Measurements from ENCODE around the gene IVD. TPM values are rescaled to one million over a fixed set of nuclear protein-coding genes. Genes with fewer than 3 reads are reported as not detected.

Gene IVD
- total RNA-seq, 3 donors from 2014 or later = 65.8 to 88.3 (median 74.8) TPM

DNA sequence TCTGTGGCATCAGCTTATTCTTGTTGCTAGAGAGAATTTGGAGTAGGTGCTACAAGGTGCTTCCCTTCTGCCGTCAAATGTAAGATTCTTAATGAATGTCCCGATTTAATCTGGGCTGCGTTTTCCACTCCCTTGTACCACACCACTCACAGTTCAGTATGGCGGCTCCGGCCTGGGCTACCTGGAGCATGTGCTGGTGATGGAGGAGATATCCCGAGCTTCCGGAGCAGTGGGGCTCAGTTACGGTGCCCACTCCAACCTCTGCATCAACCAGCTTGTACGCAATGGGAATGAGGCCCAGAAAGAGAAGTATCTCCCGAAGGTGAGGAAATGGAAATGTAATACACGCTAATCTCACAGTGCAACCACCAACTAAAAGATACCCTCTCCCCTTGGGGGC, 4.9 kb downstream of the IVD start:
- peaks cover 22% of the 10 kb centered on the region for H3K4me1 ChIP-seq (ENCODE audit: low read depth)
- H3K36me3 ChIP-seq (ENCODE audit: low read depth) = peaks cover 4% of the 10 kb centered on the region
- H3K4me3 ChIP-seq = no peak overlapping the region
- DNase-seq (no peak), ATAC-seq (no peak)
- no peaks in the 10 kb centered on the region for H3K9me3 ChIP-seq
- TF ChIP-seq CTCF (IDR thresholded peaks at IDR 0.05) = no peak
- intact Hi-C loops (cut with DNase I, micrococcal nuclease) = no loop called here

GRCh38 chr15:40412095-40412759, 6.6 kb downstream of the IVD start:
- DNase-seq (peak in 2 of 3 donors; percentile 80 to 83), ATAC-seq (peak; percentile 96)
- H3K4me3 ChIP-seq = no peak overlapping the region
- TF ChIP-seq CTCF (IDR thresholded peaks at IDR 0.05) = no peak
- peaks cover 11% of the 10 kb centered on the region for H3K4me1 ChIP-seq (ENCODE audit: low read depth)
- no peaks in the 10 kb centered on the region for H3K9me3 ChIP-seq
- intact Hi-C loops (cut with DNase I, micrococcal nuclease) = no loop called here
- peaks cover 4% of the 10 kb centered on the region for H3K36me3 ChIP-seq (ENCODE audit: low read depth)

DNA sequence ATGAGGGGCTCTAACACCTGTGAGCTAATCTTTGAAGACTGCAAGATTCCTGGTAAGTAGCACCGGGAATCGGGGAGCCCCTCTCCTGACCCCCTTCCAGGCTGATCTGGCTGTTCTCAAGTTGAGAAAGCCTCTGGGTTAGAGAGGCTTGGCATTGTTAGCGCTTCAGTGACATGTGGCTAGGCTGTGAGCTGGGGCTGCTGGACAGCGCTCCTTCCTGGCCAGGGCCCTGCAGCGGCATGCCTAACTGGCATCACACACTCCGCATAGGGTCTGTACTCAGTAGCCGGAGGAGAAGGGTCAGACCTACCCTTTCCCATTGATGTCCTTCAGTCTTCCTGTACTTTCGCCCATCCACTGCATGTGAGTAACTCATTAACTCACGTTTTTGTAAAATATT, 7.4 kb downstream of the IVD start:
- peaks cover 4% of the 10 kb centered on the region for H3K36me3 ChIP-seq (ENCODE audit: low read depth)
- no peaks in the 10 kb centered on the region for H3K9me3 ChIP-seq
- no peak for ATAC-seq
- TF ChIP-seq CTCF (IDR thresholded peaks at IDR 0.05) = no peak
- no peak overlapping the region for H3K4me3 ChIP-seq
- no peak for DNase-seq
- intact Hi-C loops (cut with DNase I, micrococcal nuclease) = no loop called here
- peaks cover 9% of the 10 kb centered on the region for H3K4me1 ChIP-seq (ENCODE audit: low read depth)

DNA sequence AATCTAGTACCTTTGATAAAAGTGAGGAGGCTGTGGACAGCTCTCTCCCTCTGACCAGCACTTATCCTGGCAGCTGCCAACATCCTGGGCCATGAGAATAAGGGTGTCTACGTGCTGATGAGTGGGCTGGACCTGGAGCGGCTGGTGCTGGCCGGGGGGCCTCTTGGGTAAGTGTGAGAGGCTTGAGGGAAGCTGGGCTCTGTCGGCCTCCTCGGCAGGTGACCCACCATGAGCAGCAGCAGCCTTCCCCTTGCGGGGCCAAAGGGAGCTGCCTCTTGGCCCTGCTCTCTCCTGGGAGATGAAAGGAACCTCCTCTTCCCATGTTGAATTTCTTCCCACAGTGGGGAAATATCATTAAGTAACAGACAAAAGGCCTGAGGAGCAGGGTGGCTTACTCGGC, 9.2 kb downstream of the IVD start:
- Histone ChIP-seq H3K4me1 (ENCODE audit: low read depth) (peaks cover 9% of the 10 kb centered on the region), H3K9me3 (no peaks in the 10 kb centered on the region), H3K4me3 (no peak overlapping the region), H3K36me3 (ENCODE audit: low read depth) (peaks cover 4% of the 10 kb centered on the region)
- intact Hi-C loops (cut with DNase I, micrococcal nuclease) = no loop called here
- ATAC-seq (no peak), DNase-seq (no peak)
- no peak for TF ChIP-seq CTCF (IDR thresholded peaks at IDR 0.05)

DNA sequence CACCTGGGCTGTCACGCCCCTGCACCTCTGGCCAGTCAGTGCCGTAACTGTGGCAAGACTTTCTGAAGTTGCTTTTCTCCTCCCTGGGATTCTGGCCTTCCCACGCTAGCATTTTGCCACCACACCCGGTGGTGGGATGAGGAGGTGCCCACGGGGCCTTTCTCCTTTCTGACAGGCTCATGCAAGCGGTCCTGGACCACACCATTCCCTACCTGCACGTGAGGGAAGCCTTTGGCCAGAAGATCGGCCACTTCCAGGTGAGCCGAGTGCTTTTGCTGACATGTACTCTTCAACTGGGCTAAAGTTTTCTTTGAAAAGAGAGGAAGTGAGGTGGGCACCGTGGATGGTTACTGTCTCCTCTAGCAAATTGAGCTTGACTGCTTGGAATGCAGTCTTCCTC, 9.6 kb downstream of the IVD start:
- TF ChIP-seq CTCF (IDR thresholded peaks at IDR 0.05) = no peak
- H3K4me3 ChIP-seq = no peak overlapping the region
- intact Hi-C loops (cut with DNase I, micrococcal nuclease) = no loop called here
- ATAC-seq (no peak), DNase-seq (no peak)
- no peaks in the 10 kb centered on the region for H3K9me3 ChIP-seq
- peaks cover 12% of the 10 kb centered on the region for H3K4me1 ChIP-seq (ENCODE audit: low read depth)
- peaks cover 4% of the 10 kb centered on the region for H3K36me3 ChIP-seq (ENCODE audit: low read depth)

- H3K36me3 ChIP-seq (ENCODE audit: low read depth) = peaks cover 4% of the 10 kb centered on the region
Measured at GRCh38 chr15:40416056-40416455, 10.5 kb downstream of the IVD start.

More at GRCh38 chr15:40416056-40416455, 10.5 kb downstream of the IVD start:
- DNase-seq (no peak), ATAC-seq (no peak)
- TF ChIP-seq CTCF (IDR thresholded peaks at IDR 0.05) = no peak
- H3K4me3 ChIP-seq = no peak overlapping the region
- no peaks in the 10 kb centered on the region for H3K9me3 ChIP-seq
- intact Hi-C loops (cut with DNase I, micrococcal nuclease) = no loop called here
- H3K4me1 ChIP-seq (ENCODE audit: low read depth) = peaks cover 17% of the 10 kb centered on the region
